Liver (tissue), 3 donors: Measurements from ENCODE around the gene BBC3.

Source experiments
- FOXA2 ChIP-seq: IDR thresholded peaks from 2 replicates; pipeline ENCODE4 v1.6.1; 2016; ENCODE audit warnings: antibody characterized with exemption
- GABPA ChIP-seq, 2 donors: IDR thresholded peaks in 1 of 2; conservative IDR thresholded peaks in 1 of 2; 2 replicates each; pipeline ENCODE4 v1.6.1; 2016; ENCODE audit warnings: antibody characterized with exemption in 2 of 2, mild to moderate bottlenecking in 1 of 2, moderate library complexity in 1 of 2
- JUND ChIP-seq, 2 donors: IDR thresholded peaks; 2 replicates each; pipeline ENCODE4 v1.6.1; 2016; ENCODE audit warnings: antibody characterized with exemption in 2 of 2
- MAX ChIP-seq: IDR thresholded peaks from 2 replicates; pipeline ENCODE4 v1.6.1; 2016; ENCODE audit warnings: antibody characterized with exemption
- REST ChIP-seq: IDR thresholded peaks from 2 replicates; pipeline ENCODE4 v1.6.1; 2016; ENCODE audit warnings: antibody characterized with exemption, mild to moderate bottlenecking
- RXRA ChIP-seq, 2 donors: IDR thresholded peaks; 2 replicates each; pipeline ENCODE4 v1.6.1; 2017 to 2018; ENCODE audit warnings: antibody characterized with exemption in 2 of 2, mild to moderate bottlenecking in 1 of 2
- SP1 ChIP-seq: IDR thresholded peaks from 2 replicates; pipeline ENCODE4 v1.6.1; 2018; ENCODE audit warnings: antibody characterized with exemption, mild to moderate bottlenecking
- TAF1 ChIP-seq: conservative IDR thresholded peaks from 2 replicates; pipeline ENCODE4 v1.6.1; 2016; ENCODE audit warnings: antibody characterized with exemption, mild to moderate bottlenecking
- TF ChIP-seq, protein P1 (sequence below): fragments of 150-350 bp; IDR thresholded peaks from 2 replicates; pipeline ENCODE4 v1.5.1; 2017; ENCODE audit warnings: improper control_type of control experiment, low read depth, low read length; ENCODE audit not compliant: missing input control
- TF ChIP-seq, protein P2 (sequence below): IDR thresholded peaks from 2 replicates; pipeline ENCODE4 v1.6.1; 2016; ENCODE audit warnings: antibody characterized with exemption
- donor health status: healthy.
- donor health status: healthy.

DNA sequence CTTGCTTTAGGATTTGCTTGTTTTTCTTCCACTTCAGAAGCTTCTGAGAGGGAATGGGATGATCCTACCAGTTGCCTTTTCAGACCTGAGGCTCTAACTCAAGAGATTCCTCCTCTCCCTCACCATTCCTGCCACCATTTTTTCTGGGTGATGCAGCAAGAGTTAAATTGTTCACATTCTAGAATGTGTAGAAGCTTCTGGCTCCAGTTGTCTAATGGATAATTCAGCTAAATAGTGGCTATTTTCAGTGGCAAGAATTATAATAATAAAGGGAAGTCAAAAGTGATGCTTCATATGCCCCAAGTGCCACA is 20.9 kb downstream of the BBC3 start:
- TF ChIP-seq, protein P1, sequence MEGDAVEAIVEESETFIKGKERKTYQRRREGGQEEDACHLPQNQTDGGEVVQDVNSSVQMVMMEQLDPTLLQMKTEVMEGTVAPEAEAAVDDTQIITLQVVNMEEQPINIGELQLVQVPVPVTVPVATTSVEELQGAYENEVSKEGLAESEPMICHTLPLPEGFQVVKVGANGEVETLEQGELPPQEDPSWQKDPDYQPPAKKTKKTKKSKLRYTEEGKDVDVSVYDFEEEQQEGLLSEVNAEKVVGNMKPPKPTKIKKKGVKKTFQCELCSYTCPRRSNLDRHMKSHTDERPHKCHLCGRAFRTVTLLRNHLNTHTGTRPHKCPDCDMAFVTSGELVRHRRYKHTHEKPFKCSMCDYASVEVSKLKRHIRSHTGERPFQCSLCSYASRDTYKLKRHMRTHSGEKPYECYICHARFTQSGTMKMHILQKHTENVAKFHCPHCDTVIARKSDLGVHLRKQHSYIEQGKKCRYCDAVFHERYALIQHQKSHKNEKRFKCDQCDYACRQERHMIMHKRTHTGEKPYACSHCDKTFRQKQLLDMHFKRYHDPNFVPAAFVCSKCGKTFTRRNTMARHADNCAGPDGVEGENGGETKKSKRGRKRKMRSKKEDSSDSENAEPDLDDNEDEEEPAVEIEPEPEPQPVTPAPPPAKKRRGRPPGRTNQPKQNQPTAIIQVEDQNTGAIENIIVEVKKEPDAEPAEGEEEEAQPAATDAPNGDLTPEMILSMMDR, result no peak
- TF ChIP-seq TAF1 (no peak), REST (no peak), SP1 (no peak), GABPA (IDR thresholded peaks at IDR 0.05 in 1 of 2, conservative IDR thresholded peaks at IDR 0.05 in 1 of 2) (no peak), JUND (IDR thresholded peaks at IDR 0.05) (no peak), MAX (no peak), FOXA2 (no peak), RXRA (IDR thresholded peaks at IDR 0.05) (no peak)
- TF ChIP-seq, protein P2, sequence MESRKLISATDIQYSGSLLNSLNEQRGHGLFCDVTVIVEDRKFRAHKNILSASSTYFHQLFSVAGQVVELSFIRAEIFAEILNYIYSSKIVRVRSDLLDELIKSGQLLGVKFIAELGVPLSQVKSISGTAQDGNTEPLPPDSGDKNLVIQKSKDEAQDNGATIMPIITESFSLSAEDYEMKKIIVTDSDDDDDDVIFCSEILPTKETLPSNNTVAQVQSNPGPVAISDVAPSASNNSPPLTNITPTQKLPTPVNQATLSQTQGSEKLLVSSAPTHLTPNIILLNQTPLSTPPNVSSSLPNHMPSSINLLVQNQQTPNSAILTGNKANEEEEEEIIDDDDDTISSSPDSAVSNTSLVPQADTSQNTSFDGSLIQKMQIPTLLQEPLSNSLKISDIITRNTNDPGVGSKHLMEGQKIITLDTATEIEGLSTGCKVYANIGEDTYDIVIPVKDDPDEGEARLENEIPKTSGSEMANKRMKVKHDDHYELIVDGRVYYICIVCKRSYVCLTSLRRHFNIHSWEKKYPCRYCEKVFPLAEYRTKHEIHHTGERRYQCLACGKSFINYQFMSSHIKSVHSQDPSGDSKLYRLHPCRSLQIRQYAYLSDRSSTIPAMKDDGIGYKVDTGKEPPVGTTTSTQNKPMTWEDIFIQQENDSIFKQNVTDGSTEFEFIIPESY, result no peak
